HG03378 (cell line): ENCODE measurements around the gene GRIP2.

Experiments
- ATAC-seq: cut with Tn5 transposase; IDR thresholded peaks from one replicate; pipeline ENCODE4 v1.9.1; 2021; ENCODE audit warnings: mild to moderate bottlenecking, moderate library complexity; ENCODE audit not compliant: unreplicated experiment

Gene GRIP2

DNA sequence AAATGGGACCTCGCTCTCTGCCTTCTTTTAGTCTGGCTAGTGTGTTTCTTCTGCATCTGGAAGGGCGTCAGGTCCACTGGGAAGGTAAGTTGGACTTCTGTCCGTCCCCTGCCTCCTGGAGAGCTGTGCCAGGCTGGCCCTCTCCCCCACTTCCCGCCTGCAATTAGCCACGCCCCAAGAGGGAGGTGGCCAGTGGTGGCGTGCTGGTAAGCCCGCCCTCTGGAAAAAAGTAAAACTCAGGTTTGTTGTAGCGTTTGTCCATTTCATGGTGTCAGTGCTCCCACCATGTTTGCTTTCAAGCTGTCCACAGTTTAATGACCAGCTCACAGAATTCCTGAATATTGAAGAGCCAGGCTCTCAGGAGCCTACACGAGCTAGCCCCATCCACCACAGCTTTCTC, 82.1 kb downstream of the GRIP2 start:
- no peak for ATAC-seq

GRCh38 chr3:14457481-14457880, 82.7 kb downstream of the GRIP2 start:
- no peak for ATAC-seq

GRCh38 chr3:14456794-14457193, 83.3 kb downstream of the GRIP2 start:
- no peak for ATAC-seq

DNA sequence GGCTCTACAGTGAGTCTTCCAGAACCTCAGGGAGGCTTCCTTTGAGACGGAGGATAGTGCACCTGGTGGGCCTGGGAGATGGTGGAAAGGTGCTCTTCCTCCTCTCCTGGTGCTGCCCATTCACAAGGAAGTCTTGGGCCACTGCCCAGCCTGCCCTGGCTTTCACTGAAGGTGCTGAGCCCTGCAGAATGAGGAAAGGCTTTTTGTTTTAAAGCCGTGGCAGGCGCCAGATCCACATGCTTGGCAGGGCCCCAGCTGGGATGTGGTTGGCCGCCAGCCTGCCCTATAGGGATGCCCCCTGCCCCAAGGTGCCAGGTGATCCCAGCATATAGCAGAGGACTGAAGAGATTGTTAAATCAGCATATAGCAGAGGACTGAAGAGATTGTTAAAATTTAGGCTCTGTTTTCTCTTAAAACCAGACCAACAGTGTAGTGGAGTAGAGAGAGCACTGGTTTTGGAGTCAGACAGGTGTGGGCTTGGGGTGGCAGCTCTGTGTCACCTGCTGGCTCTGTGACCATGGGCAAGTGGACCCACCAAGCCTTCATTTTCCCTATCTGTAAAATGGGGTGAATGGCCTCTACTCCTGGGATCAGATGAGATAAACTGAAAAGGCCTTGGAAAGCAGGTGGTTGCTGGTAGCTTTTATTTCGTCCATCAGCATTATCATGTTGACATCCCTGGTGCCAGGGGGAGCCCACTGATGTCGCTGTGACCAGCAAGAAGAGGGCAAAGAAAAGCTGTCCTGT, 84.4 kb downstream of the GRIP2 start:
- ATAC-seq, result no peak

GRCh38 chr3:14454639-14455310, 85.4 kb downstream of the GRIP2 start:
- ATAC-seq, result no peak

DNA sequence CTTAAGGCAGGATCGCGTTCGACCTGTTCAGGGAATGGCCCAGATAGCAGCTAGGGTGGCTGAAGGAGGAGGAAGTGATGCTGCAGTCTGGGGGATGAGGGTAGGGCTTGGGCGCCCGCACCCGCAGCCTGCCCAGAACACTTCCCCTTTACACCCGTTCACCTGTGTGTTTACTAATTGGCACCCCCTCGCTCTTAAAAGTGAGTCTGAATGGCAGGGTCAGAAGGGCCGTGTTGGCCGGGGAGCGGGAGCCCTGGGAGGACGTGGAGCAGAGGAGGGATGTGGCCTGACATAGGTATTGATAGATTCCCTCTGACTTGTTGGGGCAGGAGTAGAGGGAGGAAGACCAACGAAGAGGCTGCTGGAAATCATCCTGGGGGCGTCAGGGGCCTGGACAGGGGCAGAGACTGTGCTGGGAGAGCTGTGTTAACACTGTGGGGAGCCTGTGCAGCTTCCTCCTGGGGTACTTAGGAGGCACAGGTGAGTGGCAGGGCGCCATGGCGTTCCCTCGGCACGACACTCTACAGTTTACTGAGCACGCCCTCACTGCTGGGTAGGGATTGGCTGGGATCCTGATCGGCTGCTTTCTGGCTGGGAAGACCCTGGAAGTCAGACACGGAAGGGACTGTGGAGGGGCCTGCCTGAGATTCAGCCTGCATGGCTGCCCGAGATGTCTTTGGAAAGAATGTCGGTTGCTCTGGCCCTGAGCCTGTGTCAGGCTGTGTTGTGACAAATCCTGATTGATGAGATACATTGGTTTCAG, 86.1 kb downstream of the GRIP2 start:
- no peak for ATAC-seq

DNA sequence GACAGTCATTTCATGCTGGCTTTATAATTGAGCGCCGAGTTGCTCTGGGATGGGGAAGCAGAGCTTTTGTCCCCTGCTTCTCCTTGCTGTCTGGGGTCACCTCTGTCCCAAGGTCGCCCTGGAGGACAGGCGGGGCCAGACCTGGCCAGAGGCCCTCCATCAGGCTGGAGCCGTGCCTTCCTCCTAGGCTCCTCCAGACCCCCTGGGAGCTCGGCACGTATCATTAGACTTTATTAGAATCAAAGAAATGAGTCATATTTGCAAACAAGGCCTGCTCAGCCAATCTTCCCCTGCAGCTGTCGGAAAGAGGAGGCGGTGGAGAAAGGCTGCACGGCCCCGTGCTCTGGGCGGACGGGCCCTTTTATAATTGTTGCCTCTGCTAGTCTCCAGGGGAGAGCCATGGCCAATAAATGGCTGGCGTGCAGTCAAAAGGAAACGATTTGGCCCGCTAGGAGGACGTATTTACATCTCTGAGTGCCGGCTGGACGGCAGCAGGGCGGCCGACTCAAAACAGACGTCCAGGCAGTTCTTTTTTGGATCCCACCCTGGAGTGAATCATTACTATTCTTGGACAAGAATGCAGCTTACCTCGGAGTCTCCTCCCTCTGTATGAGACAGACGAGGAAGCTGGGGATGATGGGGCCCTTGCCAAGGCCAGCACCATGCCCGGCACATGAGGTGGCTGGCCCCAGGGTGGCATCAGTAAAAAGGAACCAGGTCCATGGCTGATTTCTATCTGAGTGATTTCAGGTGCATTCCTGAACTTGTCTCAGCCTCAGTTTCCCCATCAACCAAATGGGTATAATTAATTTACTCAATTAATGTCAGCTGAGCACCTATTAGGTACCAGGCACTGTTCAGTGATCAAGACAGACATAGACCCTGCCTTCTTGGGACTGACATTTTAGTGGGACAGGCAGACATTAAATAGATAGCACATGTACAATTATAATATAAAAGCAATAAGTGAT, 87.1 kb downstream of the GRIP2 start:
- no peak for ATAC-seq

- no peak for ATAC-seq
Observed at GRCh38 chr3:14451844-14452739, 88.0 kb downstream of the GRIP2 start.

DNA sequence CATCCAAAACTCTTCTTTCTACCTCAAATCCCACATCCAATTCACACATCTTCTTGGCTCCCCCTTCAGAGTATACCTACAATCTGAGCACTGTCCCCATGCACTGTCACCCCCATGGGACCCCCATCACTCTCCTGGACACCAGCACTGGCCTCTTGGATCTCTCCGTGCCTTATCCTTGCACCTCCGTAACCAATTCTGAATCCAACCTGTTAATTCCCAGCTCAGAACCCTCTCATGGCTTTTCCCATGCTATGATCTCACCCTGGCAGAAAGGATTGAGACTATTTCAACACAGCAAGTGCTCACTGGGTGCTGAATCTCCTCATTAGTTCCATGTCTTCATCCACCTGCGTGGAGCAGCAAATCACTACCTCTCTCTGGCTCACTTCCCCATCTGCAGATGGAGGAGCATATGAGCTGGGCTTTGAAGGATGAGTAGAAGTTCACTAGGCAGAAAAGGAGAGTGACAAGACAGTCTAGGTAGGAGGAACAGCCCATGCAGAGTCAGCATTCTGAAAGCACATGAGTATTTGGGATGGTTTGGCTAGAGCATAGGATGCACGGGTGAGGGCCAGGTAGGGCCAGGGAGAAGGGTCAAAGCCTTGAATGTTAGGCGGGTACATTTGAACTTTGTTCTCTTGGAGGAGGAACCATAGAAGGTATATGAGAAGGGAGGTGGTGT, 89.1 kb downstream of the GRIP2 start:
- no peak for ATAC-seq

DNA sequence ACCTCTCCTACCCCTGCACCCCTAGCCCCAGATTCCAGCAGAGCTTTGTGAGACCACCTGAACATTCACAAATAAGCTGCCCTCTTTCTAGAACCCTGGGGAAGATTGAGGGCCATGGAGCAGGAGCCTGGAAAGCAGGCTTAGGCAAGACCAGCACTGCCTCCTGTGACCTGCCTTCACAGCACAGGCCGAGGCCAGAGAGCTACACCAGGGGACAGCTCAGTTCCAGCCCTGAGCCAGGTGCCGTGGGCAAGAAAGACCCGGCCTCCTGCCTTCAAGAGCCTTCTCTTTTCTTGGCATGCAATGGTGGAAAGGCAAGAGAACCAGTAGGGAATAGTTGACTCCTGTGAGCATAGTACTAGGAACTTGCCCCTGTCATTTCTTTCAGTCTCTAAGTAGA, 89.6 kb downstream of the GRIP2 start:
- no peak for ATAC-seq

GRCh38 chr3:14448756-14449727, 91.1 kb downstream of the GRIP2 start:
- no peak for ATAC-seq

DNA sequence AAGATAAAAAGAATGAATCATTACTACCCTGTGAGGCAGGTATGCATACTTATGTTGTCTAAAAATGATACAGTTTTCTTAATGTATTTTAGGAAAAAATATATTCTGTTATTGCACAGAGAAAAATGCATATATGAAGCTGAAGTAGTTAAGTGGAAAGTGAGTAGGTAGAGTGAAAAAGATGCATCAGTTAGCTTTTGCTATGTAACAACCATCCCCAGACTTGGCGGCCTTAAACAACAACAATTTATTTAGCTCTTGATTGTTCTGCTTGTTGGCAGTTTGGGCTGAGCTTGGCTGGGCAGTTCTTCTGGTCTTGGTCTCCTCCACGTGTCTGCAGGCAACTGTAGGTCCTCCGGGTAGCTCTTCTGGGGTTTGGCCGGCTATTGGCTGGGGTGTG, 92.1 kb downstream of the GRIP2 start:
- no peak for ATAC-seq

- ATAC-seq, result no peak
Observed at GRCh38 chr3:14446988-14447570, 93.1 kb downstream of the GRIP2 start.

DNA sequence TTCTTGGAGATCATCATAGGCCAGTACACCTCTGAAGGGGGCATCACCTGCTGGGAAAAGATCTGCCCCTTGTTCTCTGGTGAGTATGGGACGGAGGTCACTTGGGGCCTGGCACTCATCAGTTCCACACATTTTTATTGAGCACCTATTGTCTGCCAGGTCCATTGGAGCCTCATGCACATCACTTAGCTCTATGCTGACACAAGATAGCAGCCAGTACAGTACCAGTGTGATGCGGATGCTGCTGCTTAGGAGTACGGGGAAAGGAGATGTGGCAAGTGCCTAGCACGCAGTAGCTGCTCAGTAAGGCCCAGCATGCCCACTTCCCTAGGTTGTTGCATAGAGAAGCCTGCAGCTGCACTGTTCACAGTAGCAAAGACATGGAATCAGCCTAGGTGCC, 94.4 kb downstream of the GRIP2 start:
- ATAC-seq, result no peak

- ATAC-seq, result no peak
Observed at GRCh38 chr3:14444380-14444779, 95.8 kb downstream of the GRIP2 start.

DNA sequence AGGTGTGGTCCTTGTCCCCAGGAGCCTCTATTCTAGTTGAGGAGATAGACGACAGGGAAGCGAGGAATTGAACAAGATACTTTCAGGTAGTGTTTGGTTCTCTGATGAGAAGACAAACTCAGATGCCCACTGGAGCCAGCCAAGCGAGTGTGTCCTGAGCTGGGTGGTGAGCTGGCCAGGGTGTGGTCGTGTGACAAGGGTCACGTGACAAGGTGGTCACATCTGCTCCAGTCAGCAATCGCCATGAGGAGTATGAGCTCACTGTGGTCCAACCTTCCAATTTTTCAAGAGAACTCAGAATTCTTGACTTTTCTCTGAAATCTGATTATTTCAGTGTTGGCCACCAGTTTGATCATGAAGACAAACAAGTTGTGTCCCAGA, 98.2 kb downstream of the GRIP2 start:
- ATAC-seq, result no peak

DNA sequence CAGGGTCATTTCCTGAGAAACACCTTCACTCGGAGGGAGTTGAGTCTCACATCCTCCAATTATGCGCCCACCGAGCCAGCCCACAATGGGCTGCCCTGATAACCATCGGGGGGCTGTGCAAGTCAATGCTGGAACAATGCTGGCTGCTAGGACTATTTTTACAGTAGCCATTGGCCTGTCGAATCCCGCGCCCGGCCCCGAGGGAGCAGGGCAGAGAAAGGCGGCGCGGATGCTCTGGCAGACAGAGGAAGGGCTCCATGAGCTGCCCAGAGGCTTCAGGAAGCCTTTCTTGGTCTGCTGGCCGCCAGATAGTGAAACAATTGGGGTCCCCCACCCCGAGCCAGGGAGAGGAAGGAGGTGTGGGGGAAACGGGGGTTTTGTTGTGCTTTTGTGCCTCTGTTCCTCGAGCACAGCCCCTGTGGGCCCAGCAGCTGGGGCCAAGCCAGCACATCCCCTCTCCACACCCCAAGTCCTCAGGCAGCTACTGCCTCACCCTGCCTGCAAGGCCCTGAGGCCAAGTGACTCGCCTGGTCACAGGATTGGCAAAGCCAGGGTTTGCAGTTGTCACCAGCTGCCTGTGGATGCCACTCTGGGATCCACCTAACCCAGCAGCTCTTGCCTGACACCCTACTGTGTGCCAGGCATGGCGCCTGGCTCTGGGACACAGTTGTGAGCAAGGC, 98.8 kb downstream of the GRIP2 start:
- no peak for ATAC-seq
